ENCODE measurements around the gene ISG15.
"Not testable (repeated sequence)": the region's sequence is repeated elsewhere in the genome, so short reads cannot be mapped to it uniquely, and the experiment has no call there.

ISG15 gene

GRCh38 chr1:1047407-1047806 is 34.1 kb downstream of the ISG15 start:
- no peak for DNase-seq

- DNase-seq = no peak
These were observed 34.7 kb downstream of the ISG15 start for GRCh38 chr1:1047963-1048362.

DNA sequence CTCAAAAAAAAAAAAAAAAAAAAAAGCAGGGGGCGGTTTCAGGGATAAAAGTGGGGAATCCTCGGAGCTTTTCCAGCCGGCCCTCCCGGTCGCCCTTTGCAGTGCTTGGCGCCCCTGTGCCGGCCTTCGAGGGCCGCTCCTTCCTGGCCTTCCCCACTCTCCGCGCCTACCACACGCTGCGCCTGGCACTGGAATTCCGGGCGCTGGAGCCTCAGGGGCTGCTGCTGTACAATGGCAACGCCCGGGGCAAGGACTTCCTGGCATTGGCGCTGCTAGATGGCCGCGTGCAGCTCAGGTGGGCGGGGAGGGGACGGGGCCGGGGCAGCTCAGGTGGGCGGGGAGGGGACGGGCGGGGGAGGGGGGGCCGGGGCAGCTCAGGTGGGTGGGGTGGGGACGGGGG is 35.5 kb downstream of the ISG15 start:
- no peak for DNase-seq

- DNase-seq = no peak
These were observed 36.2 kb downstream of the ISG15 start for GRCh38 chr1:1049318-1050165.

DNA sequence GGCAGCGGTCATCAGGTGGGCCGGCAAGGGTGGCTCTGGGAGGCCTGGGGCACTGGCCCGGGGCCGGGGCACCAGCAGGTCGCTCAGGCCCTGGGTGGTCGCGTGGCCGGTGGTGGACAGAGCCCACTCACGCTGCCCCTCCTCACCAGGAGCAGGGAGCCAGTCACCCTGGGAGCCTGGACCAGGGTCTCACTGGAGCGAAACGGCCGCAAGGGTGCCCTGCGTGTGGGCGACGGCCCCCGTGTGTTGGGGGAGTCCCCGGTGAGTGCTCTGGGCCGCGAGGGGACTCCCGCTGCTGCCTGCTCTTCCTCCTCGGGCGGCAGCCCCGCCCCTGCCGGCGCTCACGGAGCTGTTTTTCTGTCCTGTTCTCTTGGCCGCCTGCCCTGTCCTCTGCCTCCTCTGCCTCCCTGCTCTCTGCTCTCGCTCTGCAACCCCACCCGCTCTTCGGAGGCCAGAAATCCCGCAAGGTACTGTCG is 37.3 kb downstream of the ISG15 start:
- DNase-seq = no peak

DNA sequence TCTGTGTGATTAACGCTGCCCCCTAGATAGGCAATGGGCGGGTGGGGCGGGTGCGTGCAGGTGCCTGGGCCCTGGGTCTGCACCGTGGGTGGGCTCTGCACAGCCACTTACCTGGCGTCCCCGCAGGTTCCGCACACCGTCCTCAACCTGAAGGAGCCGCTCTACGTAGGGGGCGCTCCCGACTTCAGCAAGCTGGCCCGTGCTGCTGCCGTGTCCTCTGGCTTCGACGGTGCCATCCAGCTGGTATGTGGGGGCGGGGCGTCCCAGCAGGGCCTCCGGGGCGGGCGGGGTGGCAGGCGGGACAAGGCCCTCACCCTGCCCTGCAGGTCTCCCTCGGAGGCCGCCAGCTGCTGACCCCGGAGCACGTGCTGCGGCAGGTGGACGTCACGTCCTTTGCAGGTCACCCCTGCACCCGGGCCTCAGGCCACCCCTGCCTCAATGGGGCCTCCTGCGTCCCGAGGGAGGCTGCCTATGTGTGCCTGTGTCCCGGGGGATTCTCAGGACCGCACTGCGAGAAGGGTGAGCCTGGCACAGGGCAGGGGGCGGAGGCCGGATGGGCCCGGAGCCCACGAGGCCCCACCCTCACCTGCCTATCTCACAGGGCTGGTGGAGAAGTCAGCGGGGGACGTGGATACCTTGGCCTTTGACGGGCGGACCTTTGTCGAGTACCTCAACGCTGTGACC is 38.0 kb downstream of the ISG15 start:
- no peak for DNase-seq

GRCh38 chr1:1052003-1052840 is 38.9 kb downstream of the ISG15 start:
- DNase-seq = no peak

- no peak for DNase-seq
These were observed 39.7 kb downstream of the ISG15 start for GRCh38 chr1:1053022-1053421.

DNA sequence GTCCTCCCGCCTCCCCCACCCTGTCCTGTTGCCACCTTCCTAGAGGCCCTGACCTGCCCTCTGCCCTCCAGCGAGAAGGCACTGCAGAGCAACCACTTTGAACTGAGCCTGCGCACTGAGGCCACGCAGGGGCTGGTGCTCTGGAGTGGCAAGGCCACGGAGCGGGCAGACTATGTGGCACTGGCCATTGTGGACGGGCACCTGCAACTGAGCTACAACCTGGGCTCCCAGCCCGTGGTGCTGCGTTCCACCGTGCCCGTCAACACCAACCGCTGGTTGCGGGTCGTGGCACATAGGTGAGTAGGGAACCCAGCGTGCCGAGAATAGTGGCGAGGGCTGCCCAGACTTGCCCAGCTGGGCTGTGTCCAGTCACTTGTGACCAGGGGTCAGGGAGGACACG is 40.4 kb downstream of the ISG15 start:
- no peak for DNase-seq

DNA sequence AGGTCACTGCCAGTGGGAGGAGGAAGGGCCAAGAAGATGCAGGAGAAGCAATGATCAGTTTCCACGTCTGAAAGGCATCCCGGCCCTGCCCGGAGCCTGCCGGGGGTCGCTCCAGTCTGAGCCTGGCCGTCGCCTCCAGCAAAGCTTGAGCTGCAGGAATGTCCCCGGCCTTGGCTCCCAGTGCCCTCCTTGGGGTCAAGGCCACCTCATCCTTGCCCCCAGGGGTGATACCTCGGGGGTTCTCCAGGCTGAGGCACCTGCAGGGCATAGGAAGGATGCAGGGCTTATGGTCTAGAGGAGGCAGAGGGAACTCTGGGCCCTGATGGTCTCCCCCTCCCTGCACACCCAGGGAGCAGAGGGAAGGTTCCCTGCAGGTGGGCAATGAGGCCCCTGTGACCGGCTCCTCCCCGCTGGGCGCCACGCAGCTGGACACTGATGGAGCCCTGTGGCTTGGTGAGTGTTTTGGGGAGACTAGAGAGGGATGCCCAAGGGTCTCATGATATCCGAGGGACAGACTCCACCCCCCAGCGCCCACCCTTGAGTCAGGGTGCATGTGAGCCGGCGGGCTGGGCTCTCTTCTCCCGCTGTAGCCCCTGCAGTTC is 40.9 kb downstream of the ISG15 start:
- no peak for DNase-seq

- DNase-seq = no peak
These were observed 41.7 kb downstream of the ISG15 start for GRCh38 chr1:1054971-1055370.

DNA sequence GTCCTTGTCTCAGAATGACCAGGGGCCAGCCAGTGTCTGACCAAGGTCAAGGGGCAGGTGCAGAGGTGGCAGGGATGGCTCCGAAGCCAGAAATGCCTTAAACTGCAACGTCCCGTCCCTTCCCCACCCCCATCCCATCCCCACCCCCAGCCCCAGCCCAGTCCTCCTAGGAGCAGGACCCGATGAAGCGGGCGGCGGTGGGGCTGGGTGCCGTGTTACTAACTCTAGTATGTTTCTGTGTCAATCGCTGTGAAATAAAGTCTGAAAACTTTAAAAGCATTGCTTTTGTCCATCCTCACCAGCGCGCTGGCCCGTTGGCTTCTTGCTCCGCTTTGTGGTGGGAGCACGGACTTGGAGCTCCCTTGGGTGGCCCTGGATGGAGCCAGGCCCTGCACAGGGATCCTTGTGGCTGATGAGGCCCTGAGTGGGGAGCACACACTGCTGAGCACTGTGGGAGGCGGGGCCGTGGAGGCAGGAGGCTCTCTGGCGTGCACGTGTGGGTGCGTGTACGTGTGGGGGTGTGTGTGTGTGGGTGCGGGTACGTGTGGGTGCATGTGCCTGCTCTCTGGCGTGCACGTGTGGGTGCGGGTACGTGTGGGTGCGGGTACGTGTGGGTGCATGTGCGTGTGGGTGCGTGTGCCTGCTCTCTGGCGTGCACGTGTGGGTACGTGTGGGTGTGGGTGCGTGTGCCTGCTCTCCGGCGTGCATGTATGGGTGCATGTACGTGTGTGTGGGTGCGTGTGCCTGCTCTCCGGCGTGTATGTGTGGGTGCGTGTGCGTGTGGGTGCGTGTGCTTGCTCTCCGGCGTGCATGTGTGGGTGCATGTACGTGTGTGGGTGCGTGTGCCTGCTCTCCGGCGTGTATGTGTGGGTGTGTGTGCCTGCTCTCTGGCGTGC is 42.8 kb downstream of the ISG15 start:
- DNase-seq = no peak

GRCh38 chr1:1057769-1058087 is 44.4 kb downstream of the ISG15 start:
- not testable (repeated sequence) for DNase-seq

GRCh38 chr1:1058088-1058905 is 45.0 kb downstream of the ISG15 start:
- no peak for DNase-seq

DNA sequence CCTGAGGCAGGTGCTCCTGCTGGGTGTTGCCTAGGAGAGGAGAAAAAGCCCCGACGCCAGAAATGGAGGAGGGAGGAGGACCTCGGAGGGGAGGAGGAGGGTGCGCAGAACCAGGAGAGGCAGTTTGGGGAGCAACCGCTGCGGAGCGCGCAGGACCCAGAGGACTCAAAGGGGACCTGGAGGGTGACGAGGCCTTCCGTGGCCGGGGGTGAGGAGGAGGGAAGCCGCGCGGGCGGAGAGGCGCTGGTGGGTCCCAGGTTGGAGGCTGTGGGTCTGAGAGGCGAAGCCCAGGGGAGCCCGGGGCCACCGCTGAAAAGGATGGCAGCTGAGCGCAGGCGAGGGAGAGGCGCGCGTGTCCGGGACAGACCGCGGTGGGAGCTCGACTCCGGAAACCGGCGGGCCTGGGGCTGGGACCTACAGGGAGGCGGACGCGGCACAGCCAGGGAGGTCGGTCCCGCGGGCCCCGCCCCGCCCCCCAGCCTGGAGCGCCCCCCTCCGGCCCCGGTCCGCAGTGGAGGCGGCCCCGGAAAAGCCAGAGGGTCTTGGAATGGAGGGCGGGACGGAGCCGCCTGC is 45.7 kb downstream of the ISG15 start:
- DNase-seq = no peak

GRCh38 chr1:1059494-1060280 is 46.4 kb downstream of the ISG15 start:
- DNase-seq = peak; percentile 95

DNA sequence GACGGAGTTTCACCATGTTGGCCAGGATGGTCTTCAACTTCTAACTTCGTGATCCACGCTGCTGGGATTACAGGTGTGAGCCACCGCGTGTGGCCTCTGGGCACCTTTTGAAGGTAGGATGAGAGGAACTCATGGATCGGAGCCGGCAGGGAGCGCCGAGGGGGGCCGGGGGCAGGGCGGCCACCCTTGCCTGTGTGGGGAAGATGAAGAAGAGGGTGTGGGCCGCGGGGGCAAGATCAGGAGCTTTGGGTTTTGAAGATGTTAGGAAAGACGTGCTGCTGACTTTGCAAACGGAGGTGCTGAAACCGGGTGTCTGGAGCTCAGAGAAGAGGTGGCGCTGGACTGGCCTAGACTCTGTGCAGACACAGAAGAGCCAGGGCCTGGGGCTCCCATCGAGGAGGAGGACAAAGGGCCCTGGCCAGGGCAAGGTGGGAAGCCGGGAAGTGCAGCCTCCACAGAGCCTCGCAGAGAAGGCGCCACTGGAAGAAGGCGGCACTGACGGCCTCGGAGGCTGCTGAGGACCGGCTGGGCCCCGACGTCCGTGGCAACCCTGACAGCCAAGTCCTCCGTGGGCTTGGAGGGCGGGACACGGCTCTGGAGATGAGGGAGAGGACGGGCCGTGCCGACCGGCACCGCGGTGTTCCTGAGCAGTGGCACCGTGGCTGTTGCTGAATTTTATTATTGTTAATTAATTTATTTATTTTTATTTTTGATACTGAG is 47.1 kb downstream of the ISG15 start:
- DNase-seq = no peak

GRCh38 chr1:1061682-1062345 is 48.5 kb downstream of the ISG15 start:
- DNase-seq = no peak

Measured in activated naive CD4-positive, alpha-beta T cell treated with Interleukin-2 at 50 U/mL for 16 hours (primary cell).